HG02763 (cell line): ENCODE results near the gene CSH2.
A peak's percentile ranks its signal among the peaks of the same experiment; 100 is the strongest.
"Not testable (repeated sequence)": the region's sequence is repeated elsewhere in the genome, so short reads cannot be mapped to it uniquely, and the experiment has no call there.

Source experiments
- ATAC-seq: cut with Tn5 transposase; IDR thresholded peaks from one replicate; pipeline ENCODE4 v1.9.1; 2021; ENCODE audit warnings: mild to moderate bottlenecking, moderate library complexity; ENCODE audit not compliant: unreplicated experiment

CSH2 gene

GRCh38 chr17:63856425-63856824 lies 17.1 kb downstream of the CSH2 start:
- not testable (repeated sequence) for ATAC-seq

GRCh38 chr17:63855185-63855584 lies 18.3 kb downstream of the CSH2 start:
- ATAC-seq = no peak

- no peak for ATAC-seq
Observed at GRCh38 chr17:63854709-63855108, 18.8 kb downstream of the CSH2 start.

- no peak for ATAC-seq
Observed at GRCh38 chr17:63853260-63853659, 20.2 kb downstream of the CSH2 start.

- no peak for ATAC-seq
Observed at GRCh38 chr17:63850401-63850800, 23.1 kb downstream of the CSH2 start.

- ATAC-seq = peak; percentile 80
Observed at GRCh38 chr17:63848834-63849689, 24.4 kb downstream of the CSH2 start.

- ATAC-seq = no peak
Observed at GRCh38 chr17:63847525-63848249, 25.8 kb downstream of the CSH2 start.

GRCh38 chr17:63845509-63845908 lies 28.0 kb downstream of the CSH2 start:
- no peak for ATAC-seq

GRCh38 chr17:63843910-63844677 lies 29.4 kb downstream of the CSH2 start:
- no peak for ATAC-seq

- not testable (repeated sequence) for ATAC-seq
Observed at GRCh38 chr17:63843387-63843888, 30.0 kb downstream of the CSH2 start.

GRCh38 chr17:63842540-63843386 lies 30.7 kb downstream of the CSH2 start, which contains the start of gene SMARCD2:
Gene SMARCD2, minus strand, starts transcription at chr17:63842685. Its CDS starts 11 bp downstream, at chr17:63842674.
- ATAC-seq = peak; percentile 70

GRCh38 chr17:63842173-63842539 lies 31.3 kb downstream of the CSH2 start:
- peak; percentile 37 for ATAC-seq

- ATAC-seq = no peak
Observed at GRCh38 chr17:63841350-63842172, 31.9 kb downstream of the CSH2 start.

GRCh38 chr17:63840591-63841349 lies 32.7 kb downstream of the CSH2 start:
- no peak for ATAC-seq

- no peak for ATAC-seq
Observed at GRCh38 chr17:63838631-63839171, 34.8 kb downstream of the CSH2 start.

GRCh38 chr17:63837962-63838600 lies 35.4 kb downstream of the CSH2 start:
- ATAC-seq = no peak

- ATAC-seq = no peak
Observed at GRCh38 chr17:63837480-63837879, 36.0 kb downstream of the CSH2 start.

- no peak for ATAC-seq
Observed at GRCh38 chr17:63836811-63837210, 36.7 kb downstream of the CSH2 start.
